ENCODE measurements around the gene FLVCR1. TPM values are rescaled to one million over a fixed set of nuclear protein-coding genes. Genes with fewer than 3 reads are reported as not detected.

The FLVCR1 gene
- total RNA-seq, 6 experiments from 2014 or later: 1.6 to 5.8 (median 2.1) TPM

GRCh38 chr1:212820969-212821368, 37.1 kb upstream of the FLVCR1 start:
- peaks cover 0 to 4% (median 0%) of the 10 kb centered on the region in 4 donors for H3K9me3 ChIP-seq
- intact Hi-C loops (cut with DNase I): no loop called here
- DNase-seq (no peak), ATAC-seq (no peak)
- no peaks in the 10 kb centered on the region for H3K27me3 ChIP-seq
- H3K4me1 ChIP-seq: peaks cover 0 to 7% (median 0%) of the 10 kb centered on the region in 4 donors
- WGBS (ENCODE audit: insufficient coverage, low coverage, low lambda C conversion rate, missing lambda C conversion rate): 73% methylated on average over 2 of the region's 2 CpGs
- no peak overlapping the region for H3K27ac ChIP-seq
- H3K36me3 ChIP-seq: no peaks in the 10 kb centered on the region
- no peak for TF ChIP-seq CTCF (IDR thresholded peaks at IDR 0.05)
- no peak for TF ChIP-seq POLR2A (IDR thresholded peaks at IDR 0.05)
- H3K4me3 ChIP-seq: no peak overlapping the region

GRCh38 chr1:212822956-212823355, 35.1 kb upstream of the FLVCR1 start:
- Histone ChIP-seq H3K4me3 (no peak overlapping the region), H3K9me3 (peaks cover 0 to 4% (median 0%) of the 10 kb centered on the region in 4 donors), H3K4me1 (no peaks in the 10 kb centered on the region), H3K27ac (no peak overlapping the region), H3K36me3 (no peaks in the 10 kb centered on the region), H3K27me3 (no peaks in the 10 kb centered on the region)
- 94% methylated on average over 3 of the region's 3 CpGs for WGBS (ENCODE audit: insufficient coverage, low coverage, low lambda C conversion rate, missing lambda C conversion rate)
- intact Hi-C loops (cut with DNase I): no loop called here
- DNase-seq (no peak), ATAC-seq (no peak)
- no peak for TF ChIP-seq CTCF (IDR thresholded peaks at IDR 0.05)
- TF ChIP-seq POLR2A (IDR thresholded peaks at IDR 0.05): no peak

- no peaks in the 10 kb centered on the region for H3K27me3 ChIP-seq
- no peaks in the 10 kb centered on the region for H3K36me3 ChIP-seq
- no peak overlapping the region for H3K4me3 ChIP-seq
- H3K4me1 ChIP-seq: no peaks in the 10 kb centered on the region
- intact Hi-C loops (cut with DNase I): no loop called here
- H3K27ac ChIP-seq: no peak overlapping the region
- no peak for DNase-seq
- TF ChIP-seq POLR2A (IDR thresholded peaks at IDR 0.05): no peak
- TF ChIP-seq CTCF (IDR thresholded peaks at IDR 0.05): no peak
- WGBS (ENCODE audit: insufficient coverage, low coverage, low lambda C conversion rate, missing lambda C conversion rate): 94% methylated on average over 3 of the region's 16 CpGs
- peaks cover 0 to 4% (median 0%) of the 10 kb centered on the region in 4 donors for H3K9me3 ChIP-seq
- no peak for ATAC-seq
These were observed 33.9 kb upstream of the FLVCR1 start for GRCh38 chr1:212824201-212824600.

GRCh38 chr1:212825798-212826452, 32.1 kb upstream of the FLVCR1 start:
- 92% methylated on average over 6 of the region's 6 CpGs for WGBS (ENCODE audit: insufficient coverage, low coverage, low lambda C conversion rate, missing lambda C conversion rate)
- Histone ChIP-seq H3K36me3 (no peaks in the 10 kb centered on the region), H3K4me3 (no peak overlapping the region), H3K27me3 (no peaks in the 10 kb centered on the region), H3K4me1 (no peaks in the 10 kb centered on the region), H3K9me3 (peaks cover 0 to 4% (median 0%) of the 10 kb centered on the region in 4 donors), H3K27ac (no peak overlapping the region)
- intact Hi-C loops (cut with DNase I): no loop called here
- TF ChIP-seq CTCF (IDR thresholded peaks at IDR 0.05): no peak
- DNase-seq (no peak), ATAC-seq (no peak)

All from right lobe of liver (tissue), 6 donors.